CD4-positive, alpha-beta T cell (primary cell): Measurements from ENCODE around the gene ANO9. TPM values are rescaled to one million over a fixed set of nuclear protein-coding genes. Genes with fewer than 3 reads are reported as not detected.

Experiments
- ATAC-seq: fragments of 200-7000 bp; cut with Tn5 transposase; one replicate; pipeline ENCODE4 v1.10.0; 2022; ENCODE audit warnings: mild to moderate bottlenecking; ENCODE audit not compliant: poor library complexity
- CTCF ChIA-PET: fragments of 350-600 bp; sonication (Branson Sonifier 250); formaldehyde crosslinking; loops from one replicate; lab custom pipeline; 2021; ENCODE audit warnings: antibody characterized with exemption, inconsistent platforms; lab: Charles Lee
- POLR2A ChIA-PET: fragments of 350-600 bp; sonication (Branson Sonifier 250); formaldehyde crosslinking; loops from one replicate; lab custom pipeline; 2021; ENCODE audit warnings: antibody characterized with exemption, inconsistent platforms; lab: Charles Lee
- DNase-seq, 14 experiments: peaks; one replicate each; pipeline ENCODE4 v3.0.0-alpha.2; 2013 to 2020; ENCODE audit warnings: mixed read lengths in 2 of 14
- H3K27ac ChIP-seq, 2 donors: one replicate each; pipeline versions ENCODE4 v1.5.1 to v1.7.0; 2013; ENCODE audit warnings: low read length in 2 of 2, low read depth in 1 of 2, mild to moderate bottlenecking in 1 of 2
- H3K27me3 ChIP-seq, 2 experiments: 1 replicate in 1 of 2; 2 replicates in 1 of 2; pipeline versions ENCODE4 v1.6.1 to v1.7.0; 2013; ENCODE audit warnings: low read length in 2 of 2, control low read depth in 1 of 2, mild to moderate bottlenecking in 1 of 2, moderate library complexity in 1 of 2; ENCODE audit not compliant: insufficient read depth in 2 of 2, control insufficient read depth in 1 of 2
- H3K36me3 ChIP-seq: one replicate; pipeline ENCODE4 v1.6.1; 2013; ENCODE audit warnings: low read length, control low read depth; ENCODE audit not compliant: insufficient read depth
- H3K4me1 ChIP-seq: one replicate; pipeline ENCODE4 v1.6.1; 2013; ENCODE audit warnings: low read length, control low read depth; ENCODE audit not compliant: insufficient read depth
- H3K4me3 ChIP-seq: one replicate; pipeline ENCODE4 v1.5.1; 2013; ENCODE audit warnings: mild to moderate bottlenecking, low read length, moderate library complexity
- H3K9me3 ChIP-seq, 2 experiments: 1 replicate in 1 of 2; 2 replicates in 1 of 2; pipeline versions ENCODE4 v1.6.1 to v1.7.0; 2013; ENCODE audit warnings: low read length in 2 of 2, mild to moderate bottlenecking in 2 of 2, control low read depth in 1 of 2, moderate library complexity in 1 of 2; ENCODE audit not compliant: control insufficient read depth in 1 of 2, insufficient read depth in 1 of 2
- H3K27ac Mint-ChIP-seq: one replicate; pipeline ENCODE4 v1.8.0; 2020; ENCODE audit warnings: mixed read lengths
- H3K27me3 Mint-ChIP-seq: one replicate; pipeline ENCODE4 v1.8.0; 2021; ENCODE audit warnings: mixed read lengths
- H3K36me3 Mint-ChIP-seq: one replicate; pipeline ENCODE4 v1.8.0; 2021; ENCODE audit warnings: low read depth, mixed read lengths
- H3K4me1 Mint-ChIP-seq: one replicate; pipeline ENCODE4 v1.8.0; 2021; ENCODE audit warnings: low read depth, mixed read lengths
- H3K4me3 Mint-ChIP-seq: one replicate; pipeline ENCODE4 v1.8.0; 2020; ENCODE audit warnings: mild to moderate bottlenecking, mixed read lengths
- H3K9me3 Mint-ChIP-seq: one replicate; pipeline ENCODE4 v1.8.0; 2020; ENCODE audit warnings: mixed read lengths
- CTCF ChIP-seq: fragments of 200-600 bp; IDR thresholded peaks from one replicate; pipeline ENCODE4 v1.8.0; 2022; ENCODE audit warnings: antibody characterized with exemption, mild to moderate bottlenecking
- intact Hi-C, 2 experiments: fragments of 100-400 bp; cut with DNase I in 1 of 2; cut with micrococcal nuclease in 1 of 2; formaldehyde crosslinking; loops; one replicate each; pipeline versions ENCODE4 v1.15.1 to v1.9.0; 2023 to 2025; cut with DNase I, micrococcal nuclease
- total RNA-seq, 174 experiments: library from RNA in 2 of 174; stranded (reverse) in 2 of 174; gene quantifications; one replicate each; pipeline ENCODE4 v1.2.3 and lab custom pipeline; 2021 to 2026

Gene ANO9
- total RNA-seq, 2 experiments from 2014 or later = 109 to 114 TPM

DNA sequence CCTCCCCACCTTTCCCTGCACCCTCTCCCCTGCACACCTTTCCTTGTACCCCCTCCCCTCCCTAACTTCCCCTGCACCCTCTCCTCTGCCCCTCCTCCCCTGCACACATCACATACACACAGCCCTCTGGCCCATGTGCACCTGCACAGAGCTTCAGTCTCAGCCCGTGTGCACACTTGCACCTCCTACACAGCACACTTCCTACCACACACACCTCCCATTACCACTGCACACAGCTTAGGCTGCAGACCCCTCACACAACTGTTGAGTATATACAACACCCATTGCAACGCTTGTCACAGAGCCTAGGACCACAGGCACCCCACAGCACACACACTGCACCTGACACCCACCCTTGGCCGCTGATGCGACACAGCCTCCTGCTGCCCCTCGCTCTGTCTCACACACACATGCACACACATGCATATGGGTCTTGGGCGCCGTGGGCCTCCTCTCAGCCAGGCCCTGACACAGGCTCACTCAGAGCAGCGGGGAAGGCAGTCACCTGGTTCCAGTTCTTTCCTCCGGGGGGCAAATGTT lies 27.4 kb downstream of the ANO9 start:
- ATAC-seq = peak; percentile 20
- Histone ChIP-seq H3K4me1 (peaks cover 44% of the 10 kb centered on the region), H3K27ac (peak overlapping the region in 1 of 2 donors; percentile 66), H3K4me3 (peak overlapping the region; percentile 96), H3K36me3 (peaks cover 11% of the 10 kb centered on the region), H3K27me3 (no peaks in the 10 kb centered on the region), H3K9me3 (no peaks in the 10 kb centered on the region)
- Mint-ChIP-seq H3K9me3 (no peaks in the 10 kb centered on the region), H3K4me1 (peaks cover 34% of the 10 kb centered on the region), H3K36me3 (peaks cover 18% of the 10 kb centered on the region), H3K27me3 (no peaks in the 10 kb centered on the region), H3K4me3 (peak overlapping the region; percentile 90), H3K27ac (peak overlapping the region; percentile 87)
- POLR2A ChIA-PET = interaction anchor here (0.6 to 4.7 kb wide), 15 partner anchors 8 to 207 kb away, joined by 3 to 75 read pairs (median 6); partner anchors contain the start of genes ANO9, BET1L, PTDSS2 and RIC8A
- TF ChIP-seq CTCF = no peak
- intact Hi-C loops = loop anchor here in 1 of 2 experiments (10.0 kb wide), 1 partner anchor 50 kb away; the partner anchor contains the start of gene B4GALNT4
- CTCF ChIA-PET = interaction anchor here (3.2 to 3.3 kb wide), 2 partner anchors 8 to 34 kb away, joined by 16 read pairs; no protein-coding TSS in a partner anchor
- peak in 4 of 14 experiments; percentile 19 to 48 (median 40) for DNase-seq

- H3K4me1 Mint-ChIP-seq = peaks cover 34% of the 10 kb centered on the region
Measured at GRCh38 chr11:413120-414081, 28.4 kb downstream of the ANO9 start.

More at GRCh38 chr11:413120-414081, 28.4 kb downstream of the ANO9 start:
- H3K4me3 Mint-ChIP-seq = peak overlapping the region; percentile 82
- ATAC-seq = peak; percentile 11
- peak overlapping the region in 1 of 2 donors; percentile 40 for H3K27ac ChIP-seq
- H3K4me1 ChIP-seq = peaks cover 53% of the 10 kb centered on the region
- H3K9me3 Mint-ChIP-seq = no peaks in the 10 kb centered on the region
- H3K9me3 ChIP-seq = no peaks in the 10 kb centered on the region
- intact Hi-C loops = loop anchor here in 1 of 2 experiments (10.0 kb wide), 1 partner anchor 49 kb away; the partner anchor contains the start of gene B4GALNT4
- peaks cover 12% of the 10 kb centered on the region for H3K36me3 ChIP-seq
- ChIA-PET CTCF (interaction anchor here (1.2 kb wide), 1 partner anchor 35 kb away, joined by 3 read pairs; no protein-coding TSS in a partner anchor), POLR2A (interaction anchor here (0.9 to 3.4 kb wide), 5 partner anchors 8 to 207 kb away, joined by 3 to 19 read pairs (median 9); partner anchors contain the start of genes ANO9, BET1L, RIC8A and RNH1)
- H3K4me3 ChIP-seq = peak overlapping the region; percentile 96
- H3K36me3 Mint-ChIP-seq = peaks cover 18% of the 10 kb centered on the region
- no peaks in the 10 kb centered on the region for H3K27me3 ChIP-seq
- no peaks in the 10 kb centered on the region for H3K27me3 Mint-ChIP-seq
- H3K27ac Mint-ChIP-seq = peak overlapping the region; percentile 84
- peak in 6 of 14 experiments; percentile 20 to 60 (median 46) for DNase-seq
- no peak for TF ChIP-seq CTCF
